Activated T-cell treated with anti-CD3 and anti-CD28 coated beads, Interleukin-2, amount 50 U/mL, for 48 hours (primary cell): ENCODE results near the gene ST6GAL1.
A peak's percentile ranks its signal among the peaks of the same experiment; 100 is the strongest.
"Not testable (repeated sequence)": the region's sequence is repeated elsewhere in the genome, so short reads cannot be mapped to it uniquely, and the experiment has no call there.

Source experiments
- DNase-seq, 2 experiments: peaks; one replicate each; pipeline ENCODE4 v3.0.0-alpha.2; 2020

The ST6GAL1 gene

DNA sequence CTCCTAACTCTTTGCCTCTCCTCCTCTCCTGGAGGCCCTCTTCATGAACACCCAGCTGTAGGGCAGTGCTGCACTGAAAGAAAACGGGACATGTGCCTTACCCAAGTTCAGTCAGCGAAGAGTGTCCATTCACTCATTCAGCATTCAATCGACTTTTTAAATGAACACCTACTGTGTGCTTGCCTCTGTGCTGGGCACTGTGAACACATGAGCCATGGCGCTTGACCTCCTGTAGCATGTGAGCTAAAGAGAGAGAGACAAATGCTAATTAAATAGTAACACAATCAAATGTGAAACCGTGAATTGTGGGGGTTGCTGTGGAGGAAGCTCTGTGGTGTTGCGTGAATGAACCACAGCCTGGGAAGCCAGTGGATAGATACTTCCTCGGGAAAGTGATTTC lies 43.4 kb downstream of the ST6GAL1 start:
- no peak for DNase-seq

DNA sequence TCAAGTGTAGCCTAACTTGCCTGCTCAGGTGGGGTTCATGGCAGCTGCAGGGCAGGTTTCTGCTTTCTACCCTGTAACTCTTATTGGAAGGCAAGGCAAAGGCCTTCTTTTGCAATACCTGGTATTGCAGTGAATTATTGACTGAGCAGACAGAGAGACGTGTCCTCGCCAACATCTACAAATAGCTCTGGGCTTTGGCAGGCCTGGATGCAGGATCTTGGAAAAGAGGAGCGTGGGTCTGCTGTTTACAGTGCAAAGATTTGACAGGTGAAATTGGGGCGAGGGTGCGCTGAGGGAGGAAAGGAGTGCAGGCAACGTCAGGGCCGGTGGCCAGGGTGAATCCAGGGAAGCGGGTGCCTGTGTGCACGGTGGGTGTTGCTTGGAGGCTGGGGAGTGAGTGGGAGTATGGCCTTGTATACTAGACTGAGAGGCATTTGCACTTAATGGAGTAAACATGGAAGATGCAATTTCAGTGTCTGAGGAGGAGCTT lies 44.5 kb downstream of the ST6GAL1 start:
- no peak for DNase-seq

DNA sequence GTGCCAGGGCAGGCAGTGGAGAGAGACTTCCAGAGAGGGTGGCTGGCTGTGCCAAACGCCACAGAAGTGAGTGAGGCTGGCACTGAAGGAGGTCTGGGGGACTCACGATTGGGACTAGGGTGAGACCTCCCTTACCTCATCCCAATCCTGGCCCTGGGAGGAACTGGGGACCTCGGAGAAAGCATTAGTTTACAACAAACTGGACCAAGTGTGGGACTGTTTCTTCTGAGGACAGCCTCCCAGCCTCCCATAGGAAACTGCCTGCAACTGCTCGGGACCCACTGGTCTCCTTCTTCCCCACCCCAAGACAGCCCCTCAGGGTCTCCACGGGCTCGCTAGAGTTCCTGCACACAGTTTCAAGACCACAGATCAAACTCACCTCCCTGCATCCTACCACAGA lies 45.4 kb downstream of the ST6GAL1 start:
- no peak for DNase-seq

DNA sequence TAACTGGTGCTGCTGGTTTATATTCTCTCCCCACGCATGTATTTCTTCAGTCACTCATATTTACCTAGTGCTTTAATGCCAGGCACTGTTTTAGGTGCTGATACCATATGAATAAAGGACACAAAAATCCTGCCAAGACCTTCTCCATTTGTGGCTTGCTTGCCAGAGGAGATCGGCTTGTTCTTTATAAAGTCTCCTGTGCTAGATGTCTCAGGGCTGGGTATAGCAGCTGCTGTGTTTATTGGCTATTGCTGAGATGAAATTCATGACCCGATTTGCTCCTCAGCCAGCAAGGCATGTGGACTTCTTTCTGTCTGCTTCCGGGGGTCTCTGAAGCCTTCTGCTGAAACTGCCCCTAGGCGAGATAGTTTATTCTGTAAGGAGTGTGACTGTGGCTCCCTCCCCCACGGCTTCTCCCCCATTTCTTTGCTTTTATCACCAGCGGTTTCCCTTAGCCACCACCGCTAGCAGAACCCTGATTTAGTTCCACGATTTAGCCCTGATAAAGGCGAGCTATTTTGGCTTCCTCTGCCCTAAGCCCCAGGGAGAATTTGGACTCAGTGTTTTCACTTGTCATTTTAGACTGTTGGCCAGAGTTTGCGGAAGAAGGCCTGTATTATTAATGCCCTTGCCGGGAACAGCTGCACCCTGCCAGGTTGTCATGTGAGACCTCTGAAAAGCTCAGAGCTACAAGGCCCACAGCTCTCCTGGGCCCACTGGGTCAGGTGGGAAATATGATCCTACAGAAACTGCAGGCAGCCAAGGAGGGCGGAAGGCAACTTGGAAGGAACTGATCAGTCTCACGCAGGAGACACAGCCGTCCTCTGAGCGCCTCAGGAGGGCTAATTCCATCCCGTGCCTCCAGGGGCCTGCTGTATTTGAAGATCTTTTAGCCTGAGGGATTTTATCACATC lies 46.8 kb downstream of the ST6GAL1 start:
- DNase-seq = no peak

DNA sequence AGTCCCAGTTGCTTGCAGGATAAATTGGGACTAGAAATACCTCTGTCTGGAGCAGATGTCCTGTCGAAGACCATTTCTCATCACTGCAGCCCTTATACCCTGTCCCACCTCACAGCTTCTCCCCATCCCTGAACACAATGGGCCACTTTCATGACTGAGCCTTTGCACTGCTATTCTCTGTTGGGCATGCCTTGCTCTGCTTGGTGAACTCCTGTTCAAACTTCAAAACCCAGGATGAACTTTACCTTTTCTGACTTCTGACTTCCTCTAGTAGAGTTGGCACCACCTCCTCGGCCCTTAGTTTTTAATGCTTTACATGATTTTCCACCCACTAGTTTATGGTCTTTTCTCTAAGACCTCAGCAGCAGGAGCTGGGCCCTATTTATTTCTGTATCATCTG lies 48.4 kb downstream of the ST6GAL1 start:
- DNase-seq = no peak

DNA sequence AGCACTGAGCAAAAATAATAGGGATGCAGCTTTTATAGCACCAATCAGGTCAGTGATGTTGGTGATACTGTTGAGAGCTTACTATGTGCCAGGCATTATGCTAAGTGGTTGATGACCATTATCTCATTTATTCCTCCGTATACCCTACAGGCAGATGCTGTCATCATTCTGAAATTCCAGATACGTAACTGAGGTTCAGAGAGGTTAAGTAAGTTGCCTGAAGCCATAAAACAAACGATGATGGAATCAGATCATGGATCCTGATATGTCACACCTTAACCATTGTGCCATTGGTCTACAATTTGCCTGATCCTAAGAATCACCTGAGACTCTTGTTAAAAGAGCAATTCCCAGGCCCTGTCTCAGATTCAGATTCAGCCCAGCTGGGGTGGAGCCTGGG lies 49.5 kb downstream of the ST6GAL1 start:
- DNase-seq = no peak

DNA sequence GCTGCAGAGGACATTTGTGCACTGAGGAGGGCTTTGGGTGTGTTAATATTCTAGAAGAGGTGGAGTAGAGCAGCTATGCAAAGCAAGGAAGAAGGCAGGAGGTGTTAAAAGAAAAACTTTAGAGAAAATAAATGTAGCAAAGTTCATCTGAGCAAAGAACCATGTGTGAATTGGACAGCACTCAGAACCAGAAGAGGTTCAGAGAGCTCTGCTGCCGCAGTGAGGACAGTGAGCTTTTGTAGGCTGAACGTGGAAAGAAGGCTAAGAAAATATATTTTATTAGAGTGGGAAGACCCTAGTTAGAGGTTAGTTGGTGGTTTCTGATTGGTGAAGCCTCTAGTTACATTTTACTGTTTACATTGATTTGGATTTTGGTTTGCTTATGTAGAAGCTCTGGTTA lies 50.7 kb downstream of the ST6GAL1 start:
- no peak for DNase-seq

DNA sequence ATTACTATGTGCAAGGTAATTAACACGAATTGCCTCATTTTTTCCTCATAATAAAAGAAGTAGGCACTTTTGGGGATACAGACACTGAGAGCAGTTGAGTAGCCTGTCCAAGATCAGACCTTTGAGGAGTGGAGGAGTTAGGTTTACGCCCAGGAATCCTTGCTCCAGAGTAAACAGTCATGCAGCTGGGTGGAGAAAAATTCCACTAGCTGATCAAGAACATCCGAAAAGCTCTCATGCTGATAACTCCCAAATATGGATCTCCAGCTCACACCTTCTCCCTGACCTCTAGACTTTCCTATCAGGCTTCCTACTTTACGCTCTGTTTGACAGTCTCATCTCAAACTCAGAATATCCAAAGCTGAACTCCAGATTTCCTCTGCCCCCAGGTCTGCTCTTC lies 53.3 kb downstream of the ST6GAL1 start:
- DNase-seq = no peak

DNA sequence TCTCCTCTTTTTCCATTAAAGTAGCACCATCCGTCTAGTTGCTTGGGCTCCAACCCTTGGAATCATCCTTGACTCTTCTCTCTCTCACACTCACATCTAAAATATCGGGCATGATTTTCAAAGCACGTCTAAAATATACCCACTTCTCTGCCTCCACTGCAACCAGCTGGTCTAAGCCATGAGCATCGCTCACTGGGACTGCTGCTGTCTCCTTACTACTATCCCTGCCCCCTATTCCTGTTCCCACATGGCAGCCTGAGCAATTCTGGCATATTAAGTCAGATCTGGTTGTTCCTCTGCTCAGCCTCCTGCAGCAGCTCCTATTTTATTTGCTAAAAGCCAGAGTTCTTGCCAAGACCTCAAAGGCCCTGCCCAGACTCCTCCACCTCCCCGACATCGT lies 53.7 kb downstream of the ST6GAL1 start:
- no peak for DNase-seq

DNA sequence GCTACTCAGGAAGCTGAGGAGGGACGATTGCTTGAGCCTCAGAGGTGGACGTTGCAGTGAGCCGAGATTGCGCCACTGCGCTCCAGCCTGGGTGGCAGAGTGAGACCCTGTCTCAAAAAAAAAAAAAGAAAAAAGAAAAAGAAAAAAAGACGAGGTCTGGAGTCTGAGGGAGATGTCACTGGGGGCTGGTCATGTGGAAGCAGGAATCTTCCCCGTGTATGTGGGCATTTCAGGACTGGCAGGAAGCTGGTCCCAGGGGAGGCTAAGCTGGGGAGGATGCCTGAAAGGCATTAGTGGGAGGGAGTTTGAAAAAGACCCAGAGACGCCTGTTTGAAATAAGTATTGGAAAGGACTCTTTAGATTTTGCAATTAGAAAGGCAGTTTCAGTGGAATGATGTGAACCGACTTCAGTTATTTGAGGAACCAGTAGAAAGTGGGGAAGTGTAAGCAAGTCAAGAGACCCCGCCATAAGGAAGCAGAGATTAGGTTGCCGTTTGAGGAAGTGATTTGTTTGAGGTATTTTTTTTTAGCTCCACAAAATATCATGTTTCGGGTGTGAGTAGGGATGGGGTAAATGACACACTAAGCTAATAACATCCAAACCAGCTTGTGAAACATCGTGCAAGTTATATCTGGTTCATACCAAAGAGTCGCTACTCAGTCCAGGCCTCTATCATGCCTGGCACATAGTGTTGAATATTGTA lies 55.5 kb downstream of the ST6GAL1 start:
- no peak for DNase-seq

DNA sequence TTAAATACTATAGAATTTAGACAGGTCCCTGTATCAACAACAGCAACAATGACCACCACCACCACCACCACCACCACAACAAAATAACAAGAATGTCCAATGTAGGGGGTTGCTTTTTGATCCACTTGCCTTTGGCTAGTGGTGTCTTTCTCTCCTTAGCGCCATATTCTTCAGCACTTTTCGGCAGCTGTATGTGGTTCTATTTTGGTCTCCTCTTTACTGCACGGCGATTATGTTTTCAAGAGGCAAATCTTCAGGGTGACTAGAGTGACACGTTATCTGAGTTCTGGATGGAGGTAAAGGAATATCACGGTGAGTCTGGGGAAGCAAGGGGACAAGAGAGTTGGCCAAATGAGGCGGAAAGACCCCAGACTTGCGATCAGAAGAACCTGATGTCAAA lies 56.1 kb downstream of the ST6GAL1 start:
- DNase-seq = no peak

DNA sequence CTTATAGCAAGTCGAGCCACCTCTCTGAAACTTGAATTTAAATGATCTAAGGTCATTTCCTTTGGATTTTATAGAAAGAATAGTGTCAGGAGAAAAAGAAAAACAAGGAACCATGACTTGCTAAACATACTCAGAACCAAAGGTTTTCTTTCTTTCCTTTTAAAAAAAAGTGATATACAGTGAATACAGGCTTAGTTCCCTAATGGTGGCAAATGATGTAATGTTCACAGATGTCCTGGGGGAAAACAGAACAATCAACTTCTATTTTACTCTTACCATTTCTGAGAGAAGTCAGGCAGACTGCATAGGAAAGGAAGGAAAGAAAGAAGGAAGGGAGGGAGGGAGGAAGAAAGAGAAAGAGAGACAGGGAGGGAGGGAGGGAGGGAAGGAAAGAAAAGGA lies 56.5 kb downstream of the ST6GAL1 start:
- no peak for DNase-seq

DNA sequence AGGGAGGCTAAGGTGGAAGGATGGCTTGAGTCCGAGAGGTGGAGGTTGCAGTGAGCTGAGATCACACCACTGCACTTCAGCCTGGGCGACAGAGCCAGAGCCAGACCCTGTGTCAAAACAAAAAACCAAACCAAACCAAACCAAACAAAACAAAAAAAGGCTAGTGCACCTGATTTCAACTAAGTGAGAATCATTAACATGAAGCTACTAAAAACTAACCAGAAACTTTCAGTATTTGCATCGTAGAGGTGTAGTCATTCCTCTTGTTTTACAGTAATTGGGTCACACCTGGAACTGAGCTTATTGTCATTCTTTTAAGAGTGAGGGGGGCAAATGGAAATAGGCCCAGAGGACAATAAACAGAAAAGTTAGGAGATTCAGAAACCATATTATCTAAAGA lies 58.5 kb downstream of the ST6GAL1 start:
- DNase-seq = no peak

DNA sequence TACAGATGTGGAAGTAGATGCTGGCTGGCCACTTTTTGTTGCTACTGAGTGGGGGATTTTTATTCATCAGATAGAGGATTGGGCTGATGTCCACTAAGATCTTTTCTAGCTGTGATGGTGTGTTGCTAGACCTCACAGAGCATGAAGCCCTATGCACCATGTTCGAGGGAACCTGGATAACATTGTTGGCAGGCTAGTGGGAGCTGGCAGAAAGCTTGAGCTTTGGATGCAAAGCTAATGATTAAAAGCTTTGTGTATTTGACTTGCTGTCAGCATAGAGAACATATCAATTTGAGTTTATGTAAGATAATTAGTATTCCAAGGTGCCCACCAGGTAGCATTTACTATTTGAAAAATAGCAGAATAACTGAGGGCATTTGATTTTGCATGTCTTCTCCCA lies 59.1 kb downstream of the ST6GAL1 start:
- DNase-seq = no peak

DNA sequence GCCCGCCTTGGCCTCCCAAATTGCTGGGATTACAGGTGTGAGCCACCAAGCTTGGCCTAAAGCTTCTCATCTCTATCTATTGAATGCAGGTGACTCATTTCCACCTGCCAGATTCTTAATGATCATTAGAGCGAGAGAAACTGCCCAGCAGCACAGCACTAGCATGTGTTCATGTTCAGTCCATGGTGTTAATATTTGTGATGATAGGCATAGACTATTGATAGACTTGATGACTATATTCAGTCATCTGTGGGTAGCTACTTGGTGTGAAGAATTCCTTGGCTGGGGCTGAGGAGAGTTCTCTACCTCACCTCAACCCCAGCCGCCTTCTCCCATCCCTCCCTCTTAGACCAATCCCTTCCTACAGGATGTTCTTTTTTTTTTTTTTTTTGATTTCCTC lies 60.0 kb downstream of the ST6GAL1 start:
- no peak for DNase-seq

DNA sequence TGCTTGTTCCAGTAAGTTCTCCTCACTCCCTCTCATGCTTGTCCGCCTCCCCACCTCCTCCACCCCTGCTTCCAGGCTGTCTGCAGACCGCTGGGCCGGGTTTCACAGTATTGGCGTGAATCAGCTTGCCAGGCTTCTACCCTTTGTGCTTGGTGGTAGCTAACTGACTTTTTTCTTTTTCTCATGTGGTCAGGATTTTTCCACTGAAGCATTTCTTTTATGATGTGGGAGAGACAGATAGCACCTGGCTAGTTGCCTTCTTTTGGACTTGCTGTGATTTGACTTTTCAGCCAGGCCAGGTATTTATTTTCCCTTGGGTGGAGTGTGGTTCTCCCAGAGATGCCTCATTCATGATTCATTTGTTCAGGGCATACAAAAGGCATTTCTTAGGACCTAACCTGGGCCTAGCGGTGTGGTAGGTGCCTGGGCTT lies 60.6 kb downstream of the ST6GAL1 start:
- DNase-seq = no peak

DNA sequence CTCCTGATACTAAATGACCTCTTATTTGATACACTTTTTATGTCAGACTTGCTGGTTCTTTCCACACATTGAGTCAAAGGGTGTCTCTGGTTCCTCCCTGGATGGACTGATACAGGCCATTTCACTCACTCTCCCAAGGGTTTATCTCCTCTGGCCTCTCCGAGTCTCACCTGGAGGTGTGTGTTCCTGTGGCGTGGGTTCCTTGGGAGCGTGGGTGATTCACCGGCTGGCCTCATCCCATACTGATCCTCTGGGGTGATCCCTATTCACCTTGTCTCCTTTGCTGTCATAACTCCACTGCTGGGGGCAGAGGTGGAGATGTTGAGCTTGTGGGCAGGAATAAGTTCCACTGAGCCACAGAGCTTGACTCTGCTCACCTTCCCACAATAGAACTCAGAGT lies 61.1 kb downstream of the ST6GAL1 start:
- DNase-seq = no peak

DNA sequence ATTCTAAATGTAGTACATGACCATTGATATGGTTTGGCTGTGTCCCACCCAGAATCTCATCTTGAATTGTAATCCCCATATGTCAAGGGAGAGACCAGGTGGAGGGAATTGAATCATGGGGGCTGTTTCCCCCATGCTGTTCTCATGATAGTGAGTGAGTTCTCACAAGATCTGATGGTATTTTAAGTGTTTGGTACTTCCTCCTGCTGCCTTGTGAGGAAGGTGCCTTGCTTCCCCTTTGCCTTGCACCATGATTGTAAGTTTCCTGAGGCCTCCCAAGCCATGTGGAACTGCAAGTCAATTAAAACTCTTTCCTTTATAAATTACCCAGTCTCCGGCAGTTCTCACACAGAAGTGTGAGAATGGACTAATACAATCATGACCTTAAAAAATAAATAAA lies 61.8 kb downstream of the ST6GAL1 start:
- not testable (repeated sequence) for DNase-seq

DNA sequence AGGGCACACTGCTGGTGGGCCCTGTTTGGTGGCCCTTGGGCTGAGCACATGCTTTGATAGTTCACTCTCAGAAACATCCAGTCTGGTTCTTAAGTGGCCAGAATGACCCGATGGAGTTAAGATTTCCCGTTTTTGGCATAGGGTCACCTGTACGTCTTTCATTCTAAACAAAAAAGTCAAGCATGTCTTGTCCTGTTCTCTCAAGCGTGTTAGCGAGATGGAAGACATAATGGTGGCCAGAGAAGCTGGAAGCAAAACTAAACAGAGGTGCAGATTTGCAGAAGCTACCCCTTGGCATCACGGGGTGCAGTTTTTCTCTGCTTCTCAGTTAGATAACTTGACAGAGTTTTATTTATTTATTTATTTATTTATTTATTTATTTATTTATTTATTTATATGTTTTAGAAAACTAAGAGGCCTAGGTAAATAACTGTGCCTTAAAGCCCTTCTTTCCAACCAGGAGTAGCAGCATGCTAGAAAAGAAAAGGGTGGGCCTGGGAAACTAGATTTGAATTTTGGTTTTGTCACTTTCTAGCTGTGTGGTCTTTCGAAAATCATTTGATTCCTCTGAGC lies 63.0 kb downstream of the ST6GAL1 start:
- DNase-seq = no peak

DNA sequence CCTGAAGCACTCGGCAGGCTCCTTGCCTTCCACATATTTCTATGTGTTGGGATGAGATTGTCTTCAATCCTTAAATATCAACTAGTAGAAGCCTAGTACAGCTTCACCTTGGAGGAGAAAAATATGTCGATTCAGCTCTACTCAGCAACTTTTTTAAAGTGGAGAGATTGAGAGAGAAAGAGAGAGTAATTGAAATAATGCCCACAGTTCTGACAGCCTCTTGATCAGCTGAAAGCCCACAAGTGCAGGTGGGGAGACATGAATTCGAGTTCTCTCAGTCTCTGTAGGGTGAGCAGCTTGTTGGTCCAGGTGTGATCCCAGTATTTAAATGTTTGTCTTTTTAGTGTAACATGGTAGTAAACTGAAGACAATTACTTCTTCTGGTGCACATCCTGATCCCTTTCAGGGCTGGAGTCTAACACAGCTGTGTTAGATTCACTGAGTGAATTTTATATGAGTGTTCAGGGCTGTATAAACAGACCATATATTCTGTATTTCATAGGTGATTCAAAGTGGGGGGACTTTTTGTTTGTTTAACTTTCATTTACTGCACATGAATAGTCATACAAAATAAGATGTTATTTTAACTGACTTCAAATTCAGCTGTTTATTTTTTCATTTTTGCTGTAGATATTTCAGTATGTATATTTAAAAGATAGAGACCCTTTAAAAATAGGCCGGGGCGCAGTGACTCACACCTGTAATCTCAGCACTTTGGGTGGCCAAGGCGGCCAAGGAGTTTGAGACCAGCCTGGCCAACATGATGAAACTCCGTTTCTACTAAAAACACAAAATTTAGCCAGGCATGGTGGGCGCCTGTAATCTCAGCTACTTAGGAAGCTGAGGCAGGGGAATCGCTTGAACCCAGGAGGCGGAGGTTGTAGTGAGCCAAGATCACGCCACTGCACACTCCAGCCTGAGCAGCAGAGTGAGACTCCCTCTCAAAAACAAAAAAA lies 64.0 kb downstream of the ST6GAL1 start:
- no peak for DNase-seq

DNA sequence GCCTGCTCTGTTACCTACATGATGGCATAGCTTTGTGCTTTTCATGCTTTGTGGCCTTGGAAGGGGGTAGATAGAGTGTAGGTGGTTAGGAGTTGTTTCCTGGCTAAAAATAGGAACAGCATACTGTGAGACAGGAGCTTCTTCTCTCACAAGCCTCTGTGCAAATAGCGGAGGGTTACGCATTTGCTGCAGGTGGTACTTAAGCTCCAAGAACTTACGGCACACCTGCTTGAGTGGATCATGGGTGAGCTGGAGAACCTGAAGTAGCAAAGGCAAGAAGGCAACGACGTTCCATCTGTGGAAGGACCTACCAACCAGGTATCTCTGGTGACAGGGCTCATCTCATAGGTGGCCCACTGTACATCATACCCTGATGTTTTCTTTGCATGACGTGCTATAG lies 66.0 kb downstream of the ST6GAL1 start:
- DNase-seq = peak in 1 of 2 experiments; percentile 7

DNA sequence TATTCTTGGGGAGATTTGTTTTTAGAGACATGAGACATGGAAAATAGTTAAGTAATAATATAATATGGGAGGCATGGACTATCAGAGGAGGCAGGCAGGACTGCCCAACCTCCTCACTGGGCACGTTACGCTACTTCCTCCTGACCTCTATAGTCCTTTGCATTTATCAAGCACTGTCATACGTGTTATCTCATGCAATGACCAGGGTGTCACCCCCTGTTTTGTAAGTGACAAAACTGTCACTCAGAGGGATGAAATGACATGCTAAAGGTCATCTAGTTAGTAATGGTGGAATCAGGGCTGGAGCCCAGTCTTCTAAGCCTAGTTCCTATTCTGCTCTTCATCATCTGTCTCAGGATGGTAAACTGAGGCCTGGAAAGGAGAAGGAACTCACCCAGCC lies 66.7 kb downstream of the ST6GAL1 start:
- DNase-seq = peak in 1 of 2 experiments; percentile 8
